CD4-positive, CD25-positive, alpha-beta regulatory T cell (primary cell): ENCODE results near the gene CCDC69. TPM values are rescaled to one million over a fixed set of nuclear protein-coding genes. Genes with fewer than 3 reads are reported as not detected.

Experiments used
- ATAC-seq, 2 donors: fragments of 150-1000 bp; cut with Tn5 transposase; one replicate each; pipeline ENCODE4 v1.10.0; 2021; ENCODE audit warnings: low read depth in 2 of 2, moderate number of reproducible peaks in 2 of 2, moderate library complexity in 1 of 2
- DNase-seq, 3 donors: peaks; one replicate each; pipeline versions ENCODE4 v3.0.0 to v3.0.0-alpha.2; 2012 to 2022; ENCODE audit warnings: mixed read lengths in 1 of 3
- H3K27ac ChIP-seq: one replicate; pipeline ENCODE4 v1.7.0; 2013; ENCODE audit warnings: mild to moderate bottlenecking, low read length; ENCODE audit not compliant: insufficient read depth, poor library complexity, severe bottlenecking
- H3K27me3 ChIP-seq: one replicate; pipeline ENCODE4 v1.7.0; 2013; ENCODE audit warnings: low read length; ENCODE audit not compliant: control insufficient read depth, insufficient read depth
- H3K36me3 ChIP-seq: one replicate; pipeline ENCODE4 v1.7.0; 2013; ENCODE audit warnings: mild to moderate bottlenecking, low read length, moderate library complexity; ENCODE audit not compliant: control insufficient read depth, insufficient read depth
- H3K4me1 ChIP-seq: 2 replicates; pipeline ENCODE4 v1.7.0; 2013; ENCODE audit warnings: mild to moderate bottlenecking, low read length; ENCODE audit not compliant: insufficient read depth, control insufficient read depth, poor library complexity, severe bottlenecking
- H3K4me3 ChIP-seq: one replicate; pipeline ENCODE4 v1.7.0; 2013; ENCODE audit warnings: low read depth, mild to moderate bottlenecking, low read length, moderate library complexity
- H3K9me3 ChIP-seq, 2 experiments: 1 replicate in 1 of 2; 2 replicates in 1 of 2; pipeline ENCODE4 v1.7.0; 2013; ENCODE audit warnings: low read length in 2 of 2, mild to moderate bottlenecking in 1 of 2, moderate library complexity in 1 of 2; ENCODE audit not compliant: control insufficient read depth in 2 of 2
- H3K27ac Mint-ChIP-seq, 3 donors: one replicate each; pipeline ENCODE4 v1.8.0; 2020 to 2022; ENCODE audit warnings: mild to moderate bottlenecking in 3 of 3, mixed read lengths in 3 of 3, moderate library complexity in 2 of 3
- H3K27me3 Mint-ChIP-seq: one replicate; pipeline ENCODE4 v1.8.0; 2022; ENCODE audit warnings: mild to moderate bottlenecking, mixed read lengths
- H3K36me3 Mint-ChIP-seq: one replicate; pipeline ENCODE4 v1.8.0; 2020; ENCODE audit warnings: mixed read lengths
- H3K4me1 Mint-ChIP-seq, 4 donors: one replicate each; pipeline ENCODE4 v1.8.0; 2020 to 2022; ENCODE audit warnings: mixed read lengths in 4 of 4, mild to moderate bottlenecking in 1 of 4
- H3K4me3 Mint-ChIP-seq, 4 donors: one replicate each; pipeline ENCODE4 v1.8.0; 2020 to 2022; ENCODE audit warnings: mild to moderate bottlenecking in 4 of 4, mixed read lengths in 4 of 4, moderate library complexity in 3 of 4
- H3K9me3 Mint-ChIP-seq, 7 donors: one replicate each; pipeline ENCODE4 v1.8.0; 2020 to 2022; ENCODE audit warnings: mixed read lengths in 7 of 7, mild to moderate bottlenecking in 3 of 7, moderate library complexity in 2 of 7
- polyA plus RNA-seq, 4 donors: library from polyadenylated mRNA; unstranded; fragments of 300-500 nt; fragmentation: Illumina TruSeq; gene quantifications; one replicate each; pipeline ENCODE4 v1.2.3, GENCODE V29; 2021
- total RNA-seq: library from RNA; stranded (reverse); gene quantifications from one replicate; pipeline ENCODE4 v1.2.3, GENCODE V29; 2022

Gene CCDC69
- total and polyA plus RNA-seq, 5 donors from 2014 or later, result 78.2 to 104 (median 88.2) TPM

- peaks cover 57% of the 10 kb centered on the region for H3K36me3 ChIP-seq
- H3K4me1 ChIP-seq, result peaks cover 100% of the 10 kb centered on the region
- ATAC-seq (no peak), DNase-seq (no peak)
- peaks cover 12 to 100% (median 80%) of the 10 kb centered on the region in 4 donors for H3K4me1 Mint-ChIP-seq
- no peaks in the 10 kb centered on the region for H3K9me3 ChIP-seq
- H3K27me3 ChIP-seq, result no peaks in the 10 kb centered on the region
- peak overlapping the region in 2 of 4 donors; percentile 28 to 76 for H3K4me3 Mint-ChIP-seq
- no peaks in the 10 kb centered on the region for H3K27me3 Mint-ChIP-seq
- H3K27ac ChIP-seq, result peak overlapping the region; percentile 34
- no peaks in the 10 kb centered on the region for H3K9me3 Mint-ChIP-seq
- H3K36me3 Mint-ChIP-seq, result peaks cover 44% of the 10 kb centered on the region
- no peak overlapping the region for H3K4me3 ChIP-seq
- peak overlapping the region; percentile 48 to 94 (median 93) for H3K27ac Mint-ChIP-seq
Observed at GRCh38 chr5:151144922-151145321, 79.0 kb downstream of the CCDC69 start.

- Mint-ChIP-seq H3K4me3 (peak overlapping the region in 3 of 4 donors; percentile 24 to 76 (median 29)), H3K9me3 (no peaks in the 10 kb centered on the region), H3K4me1 (peaks cover 12 to 99% (median 82%) of the 10 kb centered on the region in 4 donors), H3K27ac (peak overlapping the region; percentile 5 to 94 (median 93)), H3K27me3 (no peaks in the 10 kb centered on the region), H3K36me3 (peaks cover 44% of the 10 kb centered on the region)
- DNase-seq (no peak), ATAC-seq (no peak)
- Histone ChIP-seq H3K27me3 (no peaks in the 10 kb centered on the region), H3K9me3 (no peaks in the 10 kb centered on the region), H3K4me1 (peaks cover 100% of the 10 kb centered on the region), H3K4me3 (peak overlapping the region; percentile 21), H3K36me3 (peaks cover 63% of the 10 kb centered on the region), H3K27ac (peak overlapping the region; percentile 43)
Observed at GRCh38 chr5:151144275-151144674, 79.6 kb downstream of the CCDC69 start.

- Histone ChIP-seq H3K4me1 (peaks cover 99% of the 10 kb centered on the region), H3K36me3 (peaks cover 69% of the 10 kb centered on the region), H3K27ac (peak overlapping the region; percentile 43), H3K27me3 (no peaks in the 10 kb centered on the region), H3K9me3 (no peaks in the 10 kb centered on the region), H3K4me3 (peak overlapping the region; percentile 21)
- H3K9me3 Mint-ChIP-seq, result no peaks in the 10 kb centered on the region
- peaks cover 11 to 99% (median 81%) of the 10 kb centered on the region in 4 donors for H3K4me1 Mint-ChIP-seq
- H3K4me3 Mint-ChIP-seq, result peak overlapping the region in 3 of 4 donors; percentile 27 to 76 (median 62)
- peaks cover 45% of the 10 kb centered on the region for H3K36me3 Mint-ChIP-seq
- ATAC-seq (no peak), DNase-seq (no peak)
- H3K27ac Mint-ChIP-seq, result peak overlapping the region; percentile 93 to 94 (median 94)
- no peaks in the 10 kb centered on the region for H3K27me3 Mint-ChIP-seq
Observed at GRCh38 chr5:151143645-151144044, 80.2 kb downstream of the CCDC69 start.

GRCh38 chr5:151142933-151143332 lies 81.0 kb downstream of the CCDC69 start:
- peaks cover 76% of the 10 kb centered on the region for H3K36me3 ChIP-seq
- H3K27me3 ChIP-seq, result no peaks in the 10 kb centered on the region
- Mint-ChIP-seq H3K4me3 (peak overlapping the region in 3 of 4 donors; percentile 41 to 82 (median 76)), H3K9me3 (no peaks in the 10 kb centered on the region), H3K36me3 (peaks cover 48% of the 10 kb centered on the region), H3K27ac (peak overlapping the region in 2 of 3 donors; percentile 93 to 94), H3K4me1 (peaks cover 7 to 99% (median 79%) of the 10 kb centered on the region in 4 donors), H3K27me3 (no peaks in the 10 kb centered on the region)
- DNase-seq, result no peak
- no peaks in the 10 kb centered on the region for H3K9me3 ChIP-seq
- ATAC-seq, result no peak
- H3K27ac ChIP-seq, result peak overlapping the region; percentile 43
- H3K4me1 ChIP-seq, result peaks cover 98% of the 10 kb centered on the region
- H3K4me3 ChIP-seq, result peak overlapping the region; percentile 21

GRCh38 chr5:151141535-151141934 lies 82.4 kb downstream of the CCDC69 start:
- peak; percentile 74 to 84 for ATAC-seq
- Histone ChIP-seq H3K9me3 (no peaks in the 10 kb centered on the region), H3K27ac (peak overlapping the region; percentile 65), H3K4me3 (peak overlapping the region; percentile 70), H3K36me3 (peaks cover 78% of the 10 kb centered on the region), H3K27me3 (no peaks in the 10 kb centered on the region), H3K4me1 (peaks cover 92% of the 10 kb centered on the region)
- Mint-ChIP-seq H3K4me3 (peak overlapping the region; percentile 76 to 92 (median 83)), H3K27ac (peak overlapping the region; percentile 90 to 94 (median 92)), H3K9me3 (no peaks in the 10 kb centered on the region), H3K4me1 (peaks cover 10 to 89% (median 76%) of the 10 kb centered on the region in 4 donors), H3K27me3 (no peaks in the 10 kb centered on the region), H3K36me3 (peaks cover 51% of the 10 kb centered on the region)
- peak in 2 of 3 donors; percentile 32 to 74 for DNase-seq

- no peaks in the 10 kb centered on the region for H3K9me3 ChIP-seq
- ATAC-seq, result no peak
- peaks cover 85% of the 10 kb centered on the region for H3K4me1 ChIP-seq
- Mint-ChIP-seq H3K27me3 (no peaks in the 10 kb centered on the region), H3K9me3 (no peaks in the 10 kb centered on the region), H3K4me3 (peak overlapping the region; percentile 76 to 92 (median 83)), H3K27ac (peak overlapping the region; percentile 90 to 94 (median 92)), H3K4me1 (peaks cover 10 to 82% (median 71%) of the 10 kb centered on the region in 4 donors), H3K36me3 (peaks cover 55% of the 10 kb centered on the region)
- peak overlapping the region; percentile 70 for H3K4me3 ChIP-seq
- no peak for DNase-seq
- peak overlapping the region; percentile 65 for H3K27ac ChIP-seq
- peaks cover 78% of the 10 kb centered on the region for H3K36me3 ChIP-seq
- H3K27me3 ChIP-seq, result no peaks in the 10 kb centered on the region
Observed at GRCh38 chr5:151140686-151141459, 83.0 kb downstream of the CCDC69 start.

GRCh38 chr5:151139646-151140045 lies 84.2 kb downstream of the CCDC69 start:
- peaks cover 78% of the 10 kb centered on the region for H3K36me3 ChIP-seq
- peak overlapping the region; percentile 44 for H3K4me3 ChIP-seq
- H3K9me3 ChIP-seq, result no peaks in the 10 kb centered on the region
- ATAC-seq (no peak), DNase-seq (no peak)
- no peaks in the 10 kb centered on the region for H3K27me3 Mint-ChIP-seq
- H3K27ac ChIP-seq, result peak overlapping the region; percentile 65
- H3K27ac Mint-ChIP-seq, result peak overlapping the region; percentile 51 to 94 (median 92)
- peaks cover 10 to 70% (median 62%) of the 10 kb centered on the region in 4 donors for H3K4me1 Mint-ChIP-seq
- H3K27me3 ChIP-seq, result no peaks in the 10 kb centered on the region
- H3K4me3 Mint-ChIP-seq, result peak overlapping the region in 1 of 4 donors; percentile 36
- no peaks in the 10 kb centered on the region for H3K9me3 Mint-ChIP-seq
- H3K4me1 ChIP-seq, result peaks cover 73% of the 10 kb centered on the region
- peaks cover 56% of the 10 kb centered on the region for H3K36me3 Mint-ChIP-seq
